B cell (primary cell): ENCODE measurements around the gene FILIP1. TPM values are rescaled to one million over a fixed set of nuclear protein-coding genes. Genes with fewer than 3 reads are reported as not detected.

Source experiments
- ATAC-seq: fragments of 200-7000 bp; cut with Tn5 transposase; one replicate; pipeline ENCODE4 v1.10.0; 2021; ENCODE audit warnings: low read depth, mild to moderate bottlenecking, moderate number of reproducible peaks, moderate library complexity
- CTCF ChIA-PET: fragments of 350-600 bp; sonication (Branson Sonifier 250); formaldehyde crosslinking; loops from one replicate; lab custom pipeline; 2021; ENCODE audit warnings: antibody characterized with exemption, inconsistent platforms; lab: Charles Lee
- POLR2A ChIA-PET: fragments of 350-600 bp; sonication (Branson Sonifier 250); formaldehyde crosslinking; loops from one replicate; lab custom pipeline; 2021; ENCODE audit warnings: antibody characterized with exemption; lab: Charles Lee
- DNase-seq: peaks from one replicate; pipeline ENCODE4 v3.0.0; 2013
- H2AFZ ChIP-seq: 2 replicates; pipeline ENCODE4 v1.6.1; 2012; ENCODE audit warnings: mild to moderate bottlenecking, low read depth, low read length; ENCODE audit not compliant: insufficient read depth, poor library complexity, severe bottlenecking
- H3K27ac ChIP-seq, 2 donors: 1 replicate in 1 of 2; 2 replicates in 1 of 2; pipeline ENCODE4 v1.5.1; 2012 to 2013; ENCODE audit warnings: low read length in 2 of 2, mild to moderate bottlenecking in 2 of 2, moderate library complexity in 1 of 2
- H3K27me3 ChIP-seq, 4 experiments: fragments of 200-600 bp in 1 of 4; sonication (generic) in 1 of 4; replicated peaks in 1 of 4; 1 replicate in 2 of 4; 2 replicates in 2 of 4; pipeline versions ENCODE4 v1.6.1 to v1.7.0; 2013 to 2016; ENCODE audit warnings: low read length in 3 of 4, mild to moderate bottlenecking in 2 of 4, mixed read lengths in 1 of 4, moderate library complexity in 1 of 4; ENCODE audit not compliant: insufficient read depth in 4 of 4, control insufficient read depth in 3 of 4; ENCODE audit errors: control extremely low read depth in 1 of 4
- H3K36me3 ChIP-seq, 2 experiments: replicated peaks in 1 of 2; 1 replicate in 1 of 2; 2 replicates in 1 of 2; pipeline versions ENCODE4 v1.6.1 to v1.7.1; 2013; ENCODE audit warnings: low read length in 1 of 2; ENCODE audit not compliant: insufficient read depth in 2 of 2, control insufficient read depth in 1 of 2; ENCODE audit errors: control extremely low read depth in 1 of 2, extremely low read depth in 1 of 2
- H3K4me1 ChIP-seq, 2 donors: fragments of 200-600 bp in 1 of 2; sonication (generic) in 1 of 2; 1 replicate in 1 of 2; 2 replicates in 1 of 2; pipeline versions ENCODE4 v1.5.1 to v1.6.1; 2013 to 2017; ENCODE audit warnings: low read length in 2 of 2; ENCODE audit not compliant: control insufficient read depth in 2 of 2, insufficient read depth in 2 of 2
- H3K4me2 ChIP-seq: replicated peaks from 2 replicates; pipeline ENCODE3; 2012; ENCODE audit warnings: mild to moderate bottlenecking, low read depth, low read length; ENCODE audit not compliant: poor library complexity, severe bottlenecking
- H3K4me3 ChIP-seq, 5 experiments: fragments of 200-600 bp in 1 of 5; sonication (generic) in 1 of 5; 1 replicate in 3 of 5; 2 replicates in 2 of 5; pipeline versions ENCODE4 v1.5.1 to v1.7.0; 2011 to 2016; ENCODE audit warnings: low read length in 4 of 5, mild to moderate bottlenecking in 4 of 5, low read depth in 2 of 5, control low read depth in 1 of 5, moderate library complexity in 1 of 5; ENCODE audit not compliant: insufficient read depth in 1 of 5; ENCODE audit errors: control extremely low read depth in 1 of 5, extremely low read depth in 1 of 5
- H3K79me2 ChIP-seq: fragments of 200-600 bp; sonication (generic); one replicate; pipeline ENCODE4 v1.6.0; 2016; ENCODE audit warnings: low read length; ENCODE audit not compliant: control insufficient read depth, insufficient read depth
- H3K9ac ChIP-seq: fragments of 200-600 bp; sonication (generic); 2 replicates; pipeline ENCODE4 v1.6.1; 2017; ENCODE audit warnings: mild to moderate bottlenecking, low read length, moderate library complexity
- H3K9me3 ChIP-seq, 3 donors: one replicate each; pipeline versions ENCODE4 v1.6.1 to v1.7.1; 2013; ENCODE audit warnings: low read length in 2 of 3; ENCODE audit not compliant: control insufficient read depth in 2 of 3, insufficient read depth in 1 of 3; ENCODE audit errors: control extremely low read depth in 1 of 3
- H4K20me1 ChIP-seq: 2 replicates; pipeline ENCODE4 v1.6.0; 2012; ENCODE audit warnings: mild to moderate bottlenecking, low read length; ENCODE audit not compliant: insufficient read depth, control insufficient read depth, poor library complexity, severe bottlenecking
- H3K27ac Mint-ChIP-seq: one replicate; pipeline ENCODE4 v1.8.0; 2021; ENCODE audit warnings: mixed read lengths
- H3K27me3 Mint-ChIP-seq: one replicate; pipeline ENCODE4 v1.8.0; 2021; ENCODE audit warnings: mixed read lengths
- H3K4me1 Mint-ChIP-seq: one replicate; pipeline ENCODE4 v1.8.0; 2021; ENCODE audit warnings: mixed read lengths
- H3K4me3 Mint-ChIP-seq: one replicate; pipeline ENCODE4 v1.8.0; 2021; ENCODE audit warnings: mixed read lengths
- H3K9me3 Mint-ChIP-seq: one replicate; pipeline ENCODE4 v1.8.0; 2022; ENCODE audit warnings: mixed read lengths; ENCODE audit not compliant: insufficient read depth
- EZH2 ChIP-seq: IDR thresholded peaks from 2 replicates; pipeline ENCODE4 v1.6.1; 2012; ENCODE audit warnings: borderline replicate concordance, low read depth, mild to moderate bottlenecking, moderate library complexity, low read length; ENCODE audit not compliant: insufficient read depth, poor library complexity, severe bottlenecking
- WGBS: methylation state at CpG from one replicate; pipeline ENCODE4 v1.1.5; 2013; ENCODE audit warnings: missing lambda C conversion rate; ENCODE audit not compliant: insufficient coverage; 5-methylcytosine and 5-hydroxymethylcytosine counted together
- intact Hi-C: fragments of 100-400 bp; cut with micrococcal nuclease; formaldehyde crosslinking; loops from one replicate; pipeline ENCODE4 v1.10.0; 2022
- polyA plus RNA-seq: library from polyadenylated mRNA; depleted of rRNA; stranded (reverse); fragments of >200 nt; gene quantifications from 2 replicates; pipeline ENCODE4 v1.2.3, GENCODE V29; 2012
- total RNA-seq, 2 donors: library from RNA; stranded (reverse); fragments of 120-200 nt in 1 of 2; gene quantifications; 1 replicate in 1 of 2; 2 replicates in 1 of 2; pipeline versions ENCODE4 v1.2.3 to v1.2.4, GENCODE V29; 2013 to 2022
- TF ChIP-seq, protein P1 (sequence below): fragments of 200-600 bp; IDR thresholded peaks from one replicate; pipeline ENCODE4 v1.8.0; 2022; ENCODE audit warnings: antibody characterized with exemption, mild to moderate bottlenecking

The FILIP1 gene
- total and polyA plus RNA-seq, 2 donors (not counting 1 experiment from before 2014, with no cell fraction given), result not detected

DNA sequence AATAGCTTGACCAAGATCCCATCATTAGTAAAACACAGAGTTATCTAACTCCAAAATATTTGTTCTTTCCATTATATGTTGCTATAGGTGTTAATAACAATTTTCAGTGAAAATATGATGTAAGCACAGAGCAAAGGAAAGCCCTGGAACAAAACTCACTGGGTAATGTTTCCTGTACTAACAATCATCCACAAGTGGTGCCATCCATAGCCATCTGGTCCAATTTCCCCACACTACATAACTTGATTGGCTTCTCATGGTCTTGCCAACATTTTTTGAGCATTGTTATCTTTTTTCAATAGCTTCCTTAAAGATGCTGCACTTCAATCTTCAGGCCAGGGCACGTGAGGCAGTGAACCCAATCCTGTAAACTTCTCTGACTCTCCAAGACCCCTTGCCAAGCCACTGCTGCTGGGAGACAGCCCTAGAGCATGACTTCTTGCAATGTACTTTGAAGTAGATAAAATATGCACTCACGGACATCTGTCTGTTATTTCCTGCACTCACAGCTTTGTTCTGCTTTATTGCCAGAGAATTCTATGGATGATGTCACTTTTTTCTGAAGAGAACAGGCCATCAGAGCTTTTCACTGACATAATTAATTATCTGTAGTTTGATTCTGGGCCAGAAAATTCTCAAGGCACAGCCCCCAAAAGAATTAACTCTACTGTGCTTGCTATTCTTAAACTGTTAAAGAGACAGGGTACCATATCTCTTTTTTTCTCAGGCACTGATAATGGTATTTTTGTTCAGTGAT is 111.5 kb downstream of the FILIP1 start:
- CTCF ChIA-PET, result no interaction called here

DNA sequence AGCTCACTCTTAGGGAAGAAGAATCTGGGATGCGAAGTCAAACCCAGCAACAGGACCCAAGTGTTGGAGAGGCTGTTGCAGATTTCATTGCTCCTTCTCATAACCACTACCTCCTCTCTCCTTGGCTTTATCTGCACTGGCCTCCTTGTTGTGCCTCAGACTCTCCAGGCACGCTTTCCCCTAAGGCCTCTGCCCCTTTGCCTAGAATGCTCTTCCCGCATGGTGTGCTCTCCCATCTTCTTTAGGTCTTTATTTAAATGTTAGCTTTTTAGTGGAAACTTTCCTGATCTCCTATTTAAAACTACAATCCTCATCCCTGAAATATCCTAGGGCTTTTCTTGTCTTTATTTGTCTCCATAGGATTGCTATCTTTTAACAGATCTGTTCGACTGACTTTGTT is 114.1 kb downstream of the FILIP1 start:
- no CpG with 5 or more reads among the region's 4 CpGs for WGBS
- Histone ChIP-seq H3K9ac (no peak overlapping the region), H3K27ac (no peak overlapping the region), H3K36me3 (no peaks in the 10 kb centered on the region), H3K4me1 (no peaks in the 10 kb centered on the region), H3K4me2 (no peak overlapping the region), H2AFZ (no peak overlapping the region), H3K27me3 (no peaks in the 10 kb centered on the region), H4K20me1 (no peaks in the 10 kb centered on the region), H3K4me3 (no peak overlapping the region), H3K79me2 (no peaks in the 10 kb centered on the region), H3K9me3 (no peaks in the 10 kb centered on the region)
- Mint-ChIP-seq H3K27ac (no peak overlapping the region), H3K4me1 (no peaks in the 10 kb centered on the region), H3K27me3 (peaks cover 9% of the 10 kb centered on the region), H3K4me3 (no peak overlapping the region), H3K9me3 (no peaks in the 10 kb centered on the region)
- ChIA-PET POLR2A (no interaction called here), CTCF (no interaction called here)
- intact Hi-C loops, result no loop called here
- ATAC-seq, result no peak
- DNase-seq, result no peak
- TF ChIP-seq, protein P1, sequence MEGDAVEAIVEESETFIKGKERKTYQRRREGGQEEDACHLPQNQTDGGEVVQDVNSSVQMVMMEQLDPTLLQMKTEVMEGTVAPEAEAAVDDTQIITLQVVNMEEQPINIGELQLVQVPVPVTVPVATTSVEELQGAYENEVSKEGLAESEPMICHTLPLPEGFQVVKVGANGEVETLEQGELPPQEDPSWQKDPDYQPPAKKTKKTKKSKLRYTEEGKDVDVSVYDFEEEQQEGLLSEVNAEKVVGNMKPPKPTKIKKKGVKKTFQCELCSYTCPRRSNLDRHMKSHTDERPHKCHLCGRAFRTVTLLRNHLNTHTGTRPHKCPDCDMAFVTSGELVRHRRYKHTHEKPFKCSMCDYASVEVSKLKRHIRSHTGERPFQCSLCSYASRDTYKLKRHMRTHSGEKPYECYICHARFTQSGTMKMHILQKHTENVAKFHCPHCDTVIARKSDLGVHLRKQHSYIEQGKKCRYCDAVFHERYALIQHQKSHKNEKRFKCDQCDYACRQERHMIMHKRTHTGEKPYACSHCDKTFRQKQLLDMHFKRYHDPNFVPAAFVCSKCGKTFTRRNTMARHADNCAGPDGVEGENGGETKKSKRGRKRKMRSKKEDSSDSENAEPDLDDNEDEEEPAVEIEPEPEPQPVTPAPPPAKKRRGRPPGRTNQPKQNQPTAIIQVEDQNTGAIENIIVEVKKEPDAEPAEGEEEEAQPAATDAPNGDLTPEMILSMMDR, result no peak
- no peak for TF ChIP-seq EZH2

More for the DNA sequence above, 111.5 kb downstream of the FILIP1 start:
- H3K4me3 Mint-ChIP-seq, result no peak overlapping the region
- POLR2A ChIA-PET, result no interaction called here
- intact Hi-C loops, result no loop called here
- no peak overlapping the region for H3K4me2 ChIP-seq
- H2AFZ ChIP-seq, result no peak overlapping the region
- no peaks in the 10 kb centered on the region for H3K9me3 Mint-ChIP-seq
- H3K4me1 ChIP-seq, result no peaks in the 10 kb centered on the region
- H3K9me3 ChIP-seq, result no peaks in the 10 kb centered on the region
- H3K4me1 Mint-ChIP-seq, result no peaks in the 10 kb centered on the region
- no peak overlapping the region for H3K27ac Mint-ChIP-seq
- peaks cover 4% of the 10 kb centered on the region for H3K27me3 Mint-ChIP-seq
- ATAC-seq (no peak), DNase-seq (no peak)
- H3K36me3 ChIP-seq, result no peaks in the 10 kb centered on the region
- no peaks in the 10 kb centered on the region for H3K27me3 ChIP-seq
- WGBS, result no CpG with 5 or more reads among the region's 2 CpGs
- TF ChIP-seq, protein P1, result no peak
- no peaks in the 10 kb centered on the region for H3K79me2 ChIP-seq
- no peaks in the 10 kb centered on the region for H4K20me1 ChIP-seq
- H3K4me3 ChIP-seq, result no peak overlapping the region
- H3K27ac ChIP-seq, result no peak overlapping the region
- H3K9ac ChIP-seq, result no peak overlapping the region
